HCT116 (cell line): ENCODE data around the gene CROT. TPM values are rescaled to one million over a fixed set of nuclear protein-coding genes. Genes with fewer than 3 reads are reported as not detected.

Experiments
- ATAC-seq: fragments of 200-7000 bp; cut with Tn5 transposase; 2 replicates; pipeline ENCODE4 v1.9.1; 2020; ENCODE audit warnings: mild to moderate bottlenecking, moderate library complexity
- BruUV-seq: library from RNA; stranded (reverse); fragments of 400-500 nt; replicated peaks from 2 replicates; lab custom pipeline; 2021; lab: Mats Ljungman, UMichigan
- CTCF ChIA-PET: fragments of 300-600 bp; sonication (Branson Sonifier 250); formaldehyde crosslinking; loops from one replicate; lab custom pipeline; 2021; ENCODE audit warnings: antibody characterized with exemption; lab: Charles Lee
- POLR2A ChIA-PET: fragments of 300-600, 350-600 bp; sonication (Branson Sonifier 250); formaldehyde crosslinking; loops from one replicate; lab custom pipeline; 2021; ENCODE audit warnings: antibody characterized with exemption; lab: Charles Lee
- RAD21 ChIA-PET, 2 experiments: fragments of 300-600 bp; sonication (Branson Sonifier 250); formaldehyde crosslinking; loops; one replicate each; lab custom pipeline; 2023; ENCODE audit warnings: low total read pairs in 2 of 2; ENCODE audit not compliant: uncharacterized antibody in 2 of 2, unreplicated experiment in 2 of 2, low non-redundant PET in 1 of 2; lab: Charles Lee
- DNase-seq: peaks from one replicate; pipeline ENCODE4 v3.0.0-alpha.2; 2010; ENCODE audit warnings: low read depth, low spot score
- H2AFZ ChIP-seq: fragments of 200-600 bp; shearing (Covaris generic), sonication (generic); 2 replicates; pipeline ENCODE4 v1.6.1; 2017; ENCODE audit warnings: low read depth, mixed run types, mixed read lengths, antibody characterized with exemption, low read length; ENCODE audit not compliant: poor library complexity, severe bottlenecking
- H3K27ac ChIP-seq: 2 replicates; pipeline ENCODE4 v1.5.1; 2012; ENCODE audit warnings: low read depth, low read length
- H3K27me3 ChIP-seq: fragments of 200-600 bp; sonication (generic); 2 replicates; pipeline ENCODE4 v1.6.1; 2016; ENCODE audit warnings: mixed run types, low read length, mixed read lengths; ENCODE audit not compliant: insufficient read depth
- H3K36me3 ChIP-seq, 2 experiments: fragments of 200-500 bp in 1 of 2; fragments of 200-600 bp in 1 of 2; sonication (Bioruptor generic) in 1 of 2; sonication (generic) in 1 of 2; 2 replicates each; pipeline versions ENCODE4 v1.5.1 to v1.6.1; 2014 to 2016; ENCODE audit warnings: low read length in 2 of 2, inconsistent platforms in 1 of 2, mixed read lengths in 1 of 2, mixed run types in 1 of 2; ENCODE audit not compliant: insufficient read depth in 2 of 2, control insufficient read depth in 1 of 2
- H3K4me1 ChIP-seq, 2 experiments: fragments of 200-600 bp in 1 of 2; sonication (generic) in 1 of 2; 2 replicates each; pipeline versions ENCODE4 v1.5.1 to v1.6.1; 2012 to 2017; ENCODE audit warnings: low read length in 2 of 2, inconsistent platforms in 1 of 2, mild to moderate bottlenecking in 1 of 2, mixed read lengths in 1 of 2, mixed run types in 1 of 2, moderate library complexity in 1 of 2; ENCODE audit not compliant: insufficient read depth in 2 of 2, control insufficient read depth in 1 of 2
- H3K4me2 ChIP-seq: fragments of 200-600 bp; sonication (generic); 2 replicates; pipeline ENCODE4 v1.6.1; 2017; ENCODE audit warnings: mixed run types, low read length, mixed read lengths
- H3K4me3 ChIP-seq, 2 experiments: fragments of 200-600 bp in 1 of 2; sonication (generic) in 1 of 2; replicated peaks in 1 of 2; 2 replicates each; pipeline ENCODE4 v1.5.1; 2011 to 2016; ENCODE audit warnings: low read length in 2 of 2, control low read depth in 1 of 2, low read depth in 1 of 2, mild to moderate bottlenecking in 1 of 2, mixed read lengths in 1 of 2, mixed run types in 1 of 2
- H3K79me2 ChIP-seq: fragments of 200-600 bp; sonication (generic); 2 replicates; pipeline ENCODE4 v1.6.1; 2017; ENCODE audit warnings: mild to moderate bottlenecking, mixed run types, low read length, moderate library complexity, mixed read lengths; ENCODE audit not compliant: insufficient read depth
- H3K9ac ChIP-seq: fragments of 200-600 bp; sonication (generic); 2 replicates; pipeline ENCODE4 v1.6.1; 2016; ENCODE audit warnings: low read length, mixed read lengths
- H3K9me2 ChIP-seq: fragments of 200-600 bp; sonication (generic), shearing (Covaris generic); 2 replicates; pipeline ENCODE4 v1.6.1; 2017; ENCODE audit warnings: mixed run types, mild to moderate bottlenecking, moderate library complexity; ENCODE audit not compliant: insufficient read depth
- H3K9me3 ChIP-seq, 2 experiments: fragments of 200-500 bp in 1 of 2; fragments of 200-600 bp in 1 of 2; sonication (Bioruptor generic) in 1 of 2; sonication (generic) in 1 of 2; 2 replicates each; pipeline ENCODE4 v1.6.1; 2014 to 2017; ENCODE audit warnings: low read length in 2 of 2, mixed read lengths in 2 of 2, inconsistent platforms in 1 of 2, low read depth in 1 of 2, mild to moderate bottlenecking in 1 of 2, mixed run types in 1 of 2, moderate library complexity in 1 of 2; ENCODE audit not compliant: control insufficient read depth in 1 of 2, insufficient read depth in 1 of 2
- H4K20me1 ChIP-seq: fragments of 200-600 bp; sonication (generic), shearing (Covaris generic); 2 replicates; pipeline ENCODE4 v1.6.1; 2017; ENCODE audit warnings: mixed run types, mild to moderate bottlenecking, moderate library complexity; ENCODE audit not compliant: insufficient read depth
- CBX3 ChIP-seq: IDR thresholded peaks from 2 replicates; pipeline ENCODE4 v1.6.1; 2012; ENCODE audit warnings: low read depth
- EZH2 ChIP-seq: fragments of 200-600 bp; sonication (generic); IDR thresholded peaks from 2 replicates; pipeline ENCODE4 v1.6.1; 2017; ENCODE audit warnings: antibody characterized with exemption, mixed run types
- FOSL1 ChIP-seq: IDR thresholded peaks from 2 replicates; pipeline ENCODE4 v1.6.1; 2012; ENCODE audit warnings: low read depth
- POLR2A ChIP-seq: IDR thresholded peaks from 2 replicates; pipeline ENCODE4 v1.7.0; 2011; ENCODE audit warnings: borderline replicate concordance; ENCODE audit not compliant: insufficient read depth, insufficient read length; ENCODE audit errors: extremely low read depth
- RAD21 ChIP-seq: IDR thresholded peaks from 2 replicates; pipeline ENCODE4 v1.6.1; 2012; ENCODE audit warnings: low read depth, mild to moderate bottlenecking
- SIN3A ChIP-seq: IDR thresholded peaks from 2 replicates; pipeline ENCODE4 v1.6.1; 2012; ENCODE audit warnings: low read depth
- SRF ChIP-seq: IDR thresholded peaks from 2 replicates; pipeline ENCODE4 v1.6.1; 2012; ENCODE audit warnings: low read depth
- intact Hi-C: fragments of 100-400 bp; cut with micrococcal nuclease; formaldehyde crosslinking; loops from 2 replicates; pipeline ENCODE4 v1.10.0; 2022
- total RNA-seq: library from RNA; stranded (reverse); gene quantifications from one replicate; pipeline ENCODE4 v1.2.1, GENCODE V29; 2021; ENCODE audit not compliant: unreplicated experiment
- TF ChIP-seq, protein P1 (sequence below), 3 experiments: fragments of 200-600 bp in 1 of 3; sonication (generic) in 1 of 3; IDR thresholded peaks in 2 of 3; conservative IDR thresholded peaks in 1 of 3; 2 replicates each; pipeline ENCODE4 v1.5.1; 2012 to 2017; ENCODE audit warnings: low read depth in 2 of 3, low read length in 2 of 3, antibody characterized with exemption in 1 of 3, borderline replicate concordance in 1 of 3, control low read depth in 1 of 3, mild to moderate bottlenecking in 1 of 3, mixed read lengths in 1 of 3, mixed run types in 1 of 3, moderate library complexity in 1 of 3; ENCODE audit not compliant: insufficient read depth in 1 of 3
- TF ChIP-seq, protein P2 (sequence below): IDR thresholded peaks from 2 replicates; pipeline ENCODE4 v1.6.1; 2012; ENCODE audit warnings: low read depth
- TF ChIP-seq, protein P3 (sequence below): IDR thresholded peaks from 2 replicates; pipeline ENCODE4 v1.6.1; 2011; ENCODE audit warnings: mild to moderate bottlenecking, low read length, moderate library complexity; ENCODE audit not compliant: insufficient replicate concordance; ENCODE audit errors: extremely low read depth
- TF ChIP-seq, protein P4 (sequence below): IDR thresholded peaks from 2 replicates; pipeline ENCODE4 v1.6.1; 2012

The CROT gene
- total RNA-seq, 1 experiment from 2014 or later = 0.07 TPM

DNA sequence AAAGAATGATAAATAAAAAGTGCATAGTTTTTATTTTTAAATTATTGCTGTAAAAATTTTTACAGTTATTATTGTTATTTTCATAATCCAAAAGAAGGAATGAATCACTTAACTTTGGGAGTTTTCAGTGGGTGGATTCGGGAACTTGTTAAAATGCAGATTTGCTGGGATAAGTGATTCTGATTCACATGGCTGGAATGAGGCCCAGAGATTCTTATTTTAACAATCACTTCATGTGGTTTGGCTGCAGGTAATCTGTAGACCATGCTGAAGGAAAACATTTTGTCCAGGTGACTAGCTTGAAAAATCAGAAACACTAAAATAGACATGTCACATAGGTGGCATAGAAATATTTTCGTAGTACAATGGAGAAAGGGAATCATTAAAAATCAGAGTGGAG is 13.9 kb downstream of the CROT start (continued):
- TF ChIP-seq, protein P1, sequence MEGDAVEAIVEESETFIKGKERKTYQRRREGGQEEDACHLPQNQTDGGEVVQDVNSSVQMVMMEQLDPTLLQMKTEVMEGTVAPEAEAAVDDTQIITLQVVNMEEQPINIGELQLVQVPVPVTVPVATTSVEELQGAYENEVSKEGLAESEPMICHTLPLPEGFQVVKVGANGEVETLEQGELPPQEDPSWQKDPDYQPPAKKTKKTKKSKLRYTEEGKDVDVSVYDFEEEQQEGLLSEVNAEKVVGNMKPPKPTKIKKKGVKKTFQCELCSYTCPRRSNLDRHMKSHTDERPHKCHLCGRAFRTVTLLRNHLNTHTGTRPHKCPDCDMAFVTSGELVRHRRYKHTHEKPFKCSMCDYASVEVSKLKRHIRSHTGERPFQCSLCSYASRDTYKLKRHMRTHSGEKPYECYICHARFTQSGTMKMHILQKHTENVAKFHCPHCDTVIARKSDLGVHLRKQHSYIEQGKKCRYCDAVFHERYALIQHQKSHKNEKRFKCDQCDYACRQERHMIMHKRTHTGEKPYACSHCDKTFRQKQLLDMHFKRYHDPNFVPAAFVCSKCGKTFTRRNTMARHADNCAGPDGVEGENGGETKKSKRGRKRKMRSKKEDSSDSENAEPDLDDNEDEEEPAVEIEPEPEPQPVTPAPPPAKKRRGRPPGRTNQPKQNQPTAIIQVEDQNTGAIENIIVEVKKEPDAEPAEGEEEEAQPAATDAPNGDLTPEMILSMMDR (IDR thresholded peaks at IDR 0.05 in 2 of 3, conservative IDR thresholded peaks at IDR 0.05 in 1 of 3; ENCODE audit: borderline replicate concordance in 1 of 3, insufficient read depth in 1 of 3, low read depth in 2 of 3, low read length in 2 of 3) = no peak

DNA sequence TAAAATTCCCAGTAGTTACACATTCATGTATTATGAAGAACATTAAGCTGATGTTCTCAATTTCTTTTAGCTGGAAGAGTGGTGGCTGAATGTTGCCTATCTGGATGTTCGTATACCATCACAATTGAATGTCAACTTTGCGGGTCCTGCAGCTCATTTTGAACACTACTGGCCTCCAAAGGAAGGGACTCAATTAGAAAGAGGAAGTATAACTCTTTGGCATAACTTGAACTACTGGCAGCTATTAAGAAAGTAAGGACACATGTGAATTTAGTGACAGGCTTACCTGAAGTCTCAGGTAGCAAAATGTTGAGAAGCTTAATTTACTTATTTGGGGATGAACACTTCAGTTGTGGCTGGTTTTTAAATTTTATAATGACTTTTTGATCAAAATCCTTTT is 15.9 kb downstream of the CROT start:
- Histone ChIP-seq H3K79me2 (no peaks in the 10 kb centered on the region), H3K9me3 (no peaks in the 10 kb centered on the region), H3K27ac (no peak overlapping the region), H3K4me3 (no peak overlapping the region), H3K4me2 (no peak overlapping the region), H3K27me3 (no peaks in the 10 kb centered on the region), H3K36me3 (no peaks in the 10 kb centered on the region), H3K4me1 (no peaks in the 10 kb centered on the region), H4K20me1 (no peaks in the 10 kb centered on the region), H2AFZ (no peak overlapping the region), H3K9me2 (no peaks in the 10 kb centered on the region), H3K9ac (no peak overlapping the region)
- BruUV-seq = no TSS peak
- ATAC-seq = no peak
- POLR2A ChIA-PET = no interaction called here
- CTCF ChIA-PET = no interaction called here
- RAD21 ChIA-PET = no interaction called here
- TF ChIP-seq, protein P2, sequence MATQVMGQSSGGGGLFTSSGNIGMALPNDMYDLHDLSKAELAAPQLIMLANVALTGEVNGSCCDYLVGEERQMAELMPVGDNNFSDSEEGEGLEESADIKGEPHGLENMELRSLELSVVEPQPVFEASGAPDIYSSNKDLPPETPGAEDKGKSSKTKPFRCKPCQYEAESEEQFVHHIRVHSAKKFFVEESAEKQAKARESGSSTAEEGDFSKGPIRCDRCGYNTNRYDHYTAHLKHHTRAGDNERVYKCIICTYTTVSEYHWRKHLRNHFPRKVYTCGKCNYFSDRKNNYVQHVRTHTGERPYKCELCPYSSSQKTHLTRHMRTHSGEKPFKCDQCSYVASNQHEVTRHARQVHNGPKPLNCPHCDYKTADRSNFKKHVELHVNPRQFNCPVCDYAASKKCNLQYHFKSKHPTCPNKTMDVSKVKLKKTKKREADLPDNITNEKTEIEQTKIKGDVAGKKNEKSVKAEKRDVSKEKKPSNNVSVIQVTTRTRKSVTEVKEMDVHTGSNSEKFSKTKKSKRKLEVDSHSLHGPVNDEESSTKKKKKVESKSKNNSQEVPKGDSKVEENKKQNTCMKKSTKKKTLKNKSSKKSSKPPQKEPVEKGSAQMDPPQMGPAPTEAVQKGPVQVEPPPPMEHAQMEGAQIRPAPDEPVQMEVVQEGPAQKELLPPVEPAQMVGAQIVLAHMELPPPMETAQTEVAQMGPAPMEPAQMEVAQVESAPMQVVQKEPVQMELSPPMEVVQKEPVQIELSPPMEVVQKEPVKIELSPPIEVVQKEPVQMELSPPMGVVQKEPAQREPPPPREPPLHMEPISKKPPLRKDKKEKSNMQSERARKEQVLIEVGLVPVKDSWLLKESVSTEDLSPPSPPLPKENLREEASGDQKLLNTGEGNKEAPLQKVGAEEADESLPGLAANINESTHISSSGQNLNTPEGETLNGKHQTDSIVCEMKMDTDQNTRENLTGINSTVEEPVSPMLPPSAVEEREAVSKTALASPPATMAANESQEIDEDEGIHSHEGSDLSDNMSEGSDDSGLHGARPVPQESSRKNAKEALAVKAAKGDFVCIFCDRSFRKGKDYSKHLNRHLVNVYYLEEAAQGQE = no peak
- TF ChIP-seq FOSL1 (no peak), POLR2A (no peak), EZH2 (no peak), SRF (no peak), SIN3A (no peak), CBX3 (no peak), RAD21 (no peak)
- TF ChIP-seq, protein P1 (IDR thresholded peaks at IDR 0.05 in 2 of 3, conservative IDR thresholded peaks at IDR 0.05 in 1 of 3; ENCODE audit: borderline replicate concordance in 1 of 3, insufficient read depth in 1 of 3, low read depth in 2 of 3, low read length in 2 of 3) = no peak
- TF ChIP-seq, protein P3, sequence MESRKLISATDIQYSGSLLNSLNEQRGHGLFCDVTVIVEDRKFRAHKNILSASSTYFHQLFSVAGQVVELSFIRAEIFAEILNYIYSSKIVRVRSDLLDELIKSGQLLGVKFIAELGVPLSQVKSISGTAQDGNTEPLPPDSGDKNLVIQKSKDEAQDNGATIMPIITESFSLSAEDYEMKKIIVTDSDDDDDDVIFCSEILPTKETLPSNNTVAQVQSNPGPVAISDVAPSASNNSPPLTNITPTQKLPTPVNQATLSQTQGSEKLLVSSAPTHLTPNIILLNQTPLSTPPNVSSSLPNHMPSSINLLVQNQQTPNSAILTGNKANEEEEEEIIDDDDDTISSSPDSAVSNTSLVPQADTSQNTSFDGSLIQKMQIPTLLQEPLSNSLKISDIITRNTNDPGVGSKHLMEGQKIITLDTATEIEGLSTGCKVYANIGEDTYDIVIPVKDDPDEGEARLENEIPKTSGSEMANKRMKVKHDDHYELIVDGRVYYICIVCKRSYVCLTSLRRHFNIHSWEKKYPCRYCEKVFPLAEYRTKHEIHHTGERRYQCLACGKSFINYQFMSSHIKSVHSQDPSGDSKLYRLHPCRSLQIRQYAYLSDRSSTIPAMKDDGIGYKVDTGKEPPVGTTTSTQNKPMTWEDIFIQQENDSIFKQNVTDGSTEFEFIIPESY = no peak
- TF ChIP-seq, protein P4, sequence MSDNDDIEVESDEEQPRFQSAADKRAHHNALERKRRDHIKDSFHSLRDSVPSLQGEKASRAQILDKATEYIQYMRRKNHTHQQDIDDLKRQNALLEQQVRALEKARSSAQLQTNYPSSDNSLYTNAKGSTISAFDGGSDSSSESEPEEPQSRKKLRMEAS = no peak
- intact Hi-C loops = no loop called here
- no peak for DNase-seq
